ENCODE data around the gene NAGLU. TPM values are rescaled to one million over a fixed set of nuclear protein-coding genes. Genes with fewer than 3 reads are reported as not detected.

NAGLU gene
- total and polyA plus RNA-seq, 2 of the 13 experiments (the other 11 are each of a cell fraction or from before 2014, with no cell fraction given), result 28.2 to 40.1 TPM

DNA sequence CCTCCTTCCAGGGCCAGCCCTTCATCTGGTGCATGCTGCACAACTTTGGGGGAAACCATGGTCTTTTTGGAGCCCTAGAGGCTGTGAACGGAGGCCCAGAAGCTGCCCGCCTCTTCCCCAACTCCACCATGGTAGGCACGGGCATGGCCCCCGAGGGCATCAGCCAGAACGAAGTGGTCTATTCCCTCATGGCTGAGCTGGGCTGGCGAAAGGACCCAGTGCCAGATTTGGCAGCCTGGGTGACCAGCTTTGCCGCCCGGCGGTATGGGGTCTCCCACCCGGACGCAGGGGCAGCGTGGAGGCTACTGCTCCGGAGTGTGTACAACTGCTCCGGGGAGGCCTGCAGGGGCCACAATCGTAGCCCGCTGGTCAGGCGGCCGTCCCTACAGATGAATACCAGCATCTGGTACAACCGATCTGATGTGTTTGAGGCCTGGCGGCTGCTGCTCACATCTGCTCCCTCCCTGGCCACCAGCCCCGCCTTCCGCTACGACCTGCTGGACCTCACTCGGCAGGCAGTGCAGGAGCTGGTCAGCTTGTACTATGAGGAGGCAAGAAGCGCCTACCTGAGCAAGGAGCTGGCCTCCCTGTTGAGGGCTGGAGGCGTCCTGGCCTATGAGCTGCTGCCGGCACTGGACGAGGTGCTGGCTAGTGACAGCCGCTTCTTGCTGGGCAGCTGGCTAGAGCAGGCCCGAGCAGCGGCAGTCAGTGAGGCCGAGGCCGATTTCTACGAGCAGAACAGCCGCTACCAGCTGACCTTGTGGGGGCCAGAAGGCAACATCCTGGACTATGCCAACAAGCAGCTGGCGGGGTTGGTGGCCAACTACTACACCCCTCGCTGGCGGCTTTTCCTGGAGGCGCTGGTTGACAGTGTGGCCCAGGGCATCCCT lies 7.4 kb downstream of the NAGLU start (continued):
- TF ChIP-seq, protein P1, sequence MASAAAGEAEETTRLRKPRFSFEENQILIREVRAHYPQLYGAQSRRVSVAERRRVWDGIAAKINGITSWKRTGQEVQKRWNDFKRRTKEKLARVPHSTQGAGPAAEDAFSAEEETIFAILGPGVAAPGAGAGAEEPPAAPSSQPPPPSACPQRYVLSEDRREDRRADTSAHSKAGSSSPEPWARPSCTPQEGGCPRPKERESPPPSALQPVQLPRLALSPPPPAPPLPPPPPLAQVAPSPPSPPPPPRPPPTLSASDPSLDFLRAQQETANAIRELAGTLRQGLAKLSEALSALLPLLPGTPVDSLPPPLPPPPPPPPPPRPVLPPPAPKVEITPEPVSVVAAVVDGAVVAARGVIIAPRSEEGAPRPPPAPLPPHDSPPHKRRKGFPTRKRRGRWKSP (CRISPR knock-in tag; IDR thresholded peaks at IDR 0.05), result no peak
- TF ChIP-seq ZFP82 (CRISPR knock-in tag; IDR thresholded peaks at IDR 0.05; ENCODE audit: borderline replicate concordance) (no peak), NCOA5 (CRISPR knock-in tag; IDR thresholded peaks at IDR 0.05) (no peak), ZNF264 (CRISPR knock-in tag; IDR thresholded peaks at IDR 0.05) (no peak), BHLHE40 (IDR thresholded peaks at IDR 0.05; ENCODE audit: low read length) (no peak), NPAS2 (CRISPR knock-in tag; IDR thresholded peaks at IDR 0.05; ENCODE audit: borderline replicate concordance) (0 out of 2 replicates have a peak, but pooled peaks have one; percentile 6), GFI1 (CRISPR knock-in tag; IDR thresholded peaks at IDR 0.05; ENCODE audit: borderline replicate concordance) (no peak), HNF4A (CRISPR knock-in tag; IDR thresholded peaks at IDR 0.05) (0 out of 2 replicates have a peak, but pooled peaks have one; percentile 5)
- TF ChIP-seq, protein P2, sequence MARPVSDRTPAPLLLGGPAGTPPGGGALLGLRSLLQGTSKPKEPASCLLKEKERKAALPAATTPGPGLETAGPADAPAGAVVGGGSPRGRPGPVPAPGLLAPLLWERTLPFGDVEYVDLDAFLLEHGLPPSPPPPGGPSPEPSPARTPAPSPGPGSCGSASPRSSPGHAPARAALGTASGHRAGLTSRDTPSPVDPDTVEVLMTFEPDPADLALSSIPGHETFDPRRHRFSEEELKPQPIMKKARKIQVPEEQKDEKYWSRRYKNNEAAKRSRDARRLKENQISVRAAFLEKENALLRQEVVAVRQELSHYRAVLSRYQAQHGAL (CRISPR knock-in tag; IDR thresholded peaks at IDR 0.05; ENCODE audit: not compliant biosample characterization), result no peak
- TF ChIP-seq, protein P3, sequence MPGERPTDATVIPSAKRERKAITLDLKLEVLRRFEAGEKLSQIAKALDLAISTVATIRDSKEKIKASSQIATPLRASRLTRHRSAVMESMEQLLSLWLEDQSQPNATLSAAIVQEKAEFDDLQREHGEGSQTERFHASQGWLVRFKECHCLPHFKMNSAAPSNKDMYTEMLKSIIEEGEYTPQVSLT (CRISPR knock-in tag; IDR thresholded peaks at IDR 0.05; ENCODE audit: borderline replicate concordance, low read depth), result no peak

All from HepG2 (cell line).